A673 (cell line): ENCODE results near the gene MAN2B2. TPM values are rescaled to one million over a fixed set of nuclear protein-coding genes. Genes with fewer than 3 reads are reported as not detected.

ENCODE experiments used
- BruUV-seq: library from RNA; stranded (reverse); fragments of 400-500 nt; replicated peaks from 2 replicates; lab custom pipeline; 2021; lab: Mats Ljungman, UMichigan
- CTCF ChIA-PET: fragments of 300-600 bp; sonication (Branson Sonifier 250); formaldehyde crosslinking; loops from one replicate; lab custom pipeline; 2022; ENCODE audit warnings: antibody characterized with exemption; lab: Charles Lee
- POLR2A ChIA-PET: fragments of 300-600 bp; sonication (Branson Sonifier 250); formaldehyde crosslinking; loops from one replicate; lab custom pipeline; 2022; ENCODE audit warnings: antibody characterized with exemption; ENCODE audit not compliant: low non-redundant PET; lab: Charles Lee
- DNase-seq: peaks from one replicate; pipeline ENCODE4 v3.0.0-alpha.2; 2015; ENCODE audit warnings: low spot score
- H3K27ac ChIP-seq: fragments of 200-600 bp; sonication (generic); 2 replicates; pipeline ENCODE4 v1.5.1; 2016; ENCODE audit warnings: mixed run types, low read depth, mild to moderate bottlenecking, mixed read lengths, antibody characterized with exemption, low read length; ENCODE audit not compliant: poor library complexity, severe bottlenecking
- H3K27me3 ChIP-seq: fragments of 200-600 bp; sonication (generic); replicated peaks from 2 replicates; pipeline ENCODE4 v1.6.1; 2017; ENCODE audit warnings: mixed run types, low read depth, mild to moderate bottlenecking, mixed read lengths, antibody characterized with exemption, low read length; ENCODE audit not compliant: insufficient read depth, poor library complexity
- H3K36me3 ChIP-seq: fragments of 200-600 bp; sonication (generic); 2 replicates; pipeline ENCODE4 v1.6.1; 2016; ENCODE audit warnings: mixed run types, mild to moderate bottlenecking, mixed read lengths, antibody characterized with exemption, low read length; ENCODE audit not compliant: insufficient read depth, poor library complexity, severe bottlenecking
- H3K4me1 ChIP-seq: fragments of 200-600 bp; sonication (generic); 2 replicates; pipeline ENCODE4 v1.6.1; 2017; ENCODE audit warnings: mixed run types, mild to moderate bottlenecking, mixed read lengths, antibody characterized with exemption, low read length; ENCODE audit not compliant: insufficient read depth, poor library complexity, severe bottlenecking
- H3K4me3 ChIP-seq: fragments of 200-600 bp; sonication (generic); 2 replicates; pipeline ENCODE4 v1.5.1; 2016; ENCODE audit warnings: low read depth, mixed run types, mild to moderate bottlenecking, mixed read lengths, low read length; ENCODE audit not compliant: poor library complexity, severe bottlenecking
- H3K9me3 ChIP-seq: fragments of 200-600 bp; sonication (generic); 2 replicates; pipeline ENCODE4 v1.6.1; 2016; ENCODE audit warnings: mixed run types, low read depth, mild to moderate bottlenecking, mixed read lengths, antibody characterized with exemption, low read length; ENCODE audit not compliant: poor library complexity, severe bottlenecking
- CTCF ChIP-seq: fragments of 300-800, 200-600 bp; sonication (generic); conservative IDR thresholded peaks from 2 replicates; pipeline ENCODE4 v1.5.1; 2017; ENCODE audit warnings: low read depth, mild to moderate bottlenecking, antibody characterized with exemption, low read length, moderate library complexity, mixed read lengths
- EZH2 ChIP-seq: fragments of 200-600 bp; sonication (generic); IDR thresholded peaks from 2 replicates; pipeline ENCODE4 v1.6.1; 2017; ENCODE audit warnings: borderline replicate concordance, low read depth, mild to moderate bottlenecking, mixed read lengths, antibody characterized with exemption, low read length; ENCODE audit not compliant: poor library complexity, severe bottlenecking
- intact Hi-C: fragments of 100-400 bp; cut with micrococcal nuclease; formaldehyde crosslinking; loops from one replicate; pipeline ENCODE4 v1.10.0; 2022; ENCODE audit not compliant: unreplicated experiment
- total RNA-seq: library from RNA; stranded (reverse); gene quantifications from 2 replicates; pipeline ENCODE4 v1.2.3, GENCODE V29; 2021

MAN2B2 gene
- total RNA-seq, 1 experiment from 2014 or later: 14.9 TPM

DNA sequence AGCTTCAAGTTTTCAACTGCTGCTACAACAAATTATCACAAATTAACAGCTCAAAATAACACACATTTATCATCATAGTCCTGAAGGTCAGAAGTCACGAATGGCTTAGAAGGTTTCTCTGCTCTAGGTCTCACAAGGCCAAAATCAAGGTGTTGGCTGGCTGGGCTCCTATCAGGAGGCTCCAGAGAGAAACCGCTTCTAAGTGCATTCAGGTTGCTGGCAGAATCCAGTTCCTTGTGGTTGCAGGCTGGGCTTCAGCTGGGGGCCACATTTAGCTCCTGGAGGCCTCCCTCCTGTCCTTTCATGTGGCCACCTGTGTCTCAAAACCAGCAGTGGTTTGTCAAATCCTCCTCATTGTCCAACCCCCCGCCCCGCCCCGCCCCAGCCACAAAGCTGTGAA lies 80.9 kb downstream of the MAN2B2 start:
- TF ChIP-seq CTCF: no peak
- no peak for TF ChIP-seq EZH2
- no peak overlapping the region for H3K27ac ChIP-seq
- no peak overlapping the region for H3K4me3 ChIP-seq
- ChIA-PET POLR2A (no interaction called here), CTCF (interaction anchor here (0.6 kb wide), 1 partner anchor 9 kb away, joined by 5 read pairs; no protein-coding TSS in a partner anchor)
- intact Hi-C loops: no loop called here
- H3K27me3 ChIP-seq: no peaks in the 10 kb centered on the region
- no peaks in the 10 kb centered on the region for H3K4me1 ChIP-seq
- no peaks in the 10 kb centered on the region for H3K36me3 ChIP-seq
- no TSS peak for BruUV-seq
- H3K9me3 ChIP-seq: no peaks in the 10 kb centered on the region
- no peak for DNase-seq

DNA sequence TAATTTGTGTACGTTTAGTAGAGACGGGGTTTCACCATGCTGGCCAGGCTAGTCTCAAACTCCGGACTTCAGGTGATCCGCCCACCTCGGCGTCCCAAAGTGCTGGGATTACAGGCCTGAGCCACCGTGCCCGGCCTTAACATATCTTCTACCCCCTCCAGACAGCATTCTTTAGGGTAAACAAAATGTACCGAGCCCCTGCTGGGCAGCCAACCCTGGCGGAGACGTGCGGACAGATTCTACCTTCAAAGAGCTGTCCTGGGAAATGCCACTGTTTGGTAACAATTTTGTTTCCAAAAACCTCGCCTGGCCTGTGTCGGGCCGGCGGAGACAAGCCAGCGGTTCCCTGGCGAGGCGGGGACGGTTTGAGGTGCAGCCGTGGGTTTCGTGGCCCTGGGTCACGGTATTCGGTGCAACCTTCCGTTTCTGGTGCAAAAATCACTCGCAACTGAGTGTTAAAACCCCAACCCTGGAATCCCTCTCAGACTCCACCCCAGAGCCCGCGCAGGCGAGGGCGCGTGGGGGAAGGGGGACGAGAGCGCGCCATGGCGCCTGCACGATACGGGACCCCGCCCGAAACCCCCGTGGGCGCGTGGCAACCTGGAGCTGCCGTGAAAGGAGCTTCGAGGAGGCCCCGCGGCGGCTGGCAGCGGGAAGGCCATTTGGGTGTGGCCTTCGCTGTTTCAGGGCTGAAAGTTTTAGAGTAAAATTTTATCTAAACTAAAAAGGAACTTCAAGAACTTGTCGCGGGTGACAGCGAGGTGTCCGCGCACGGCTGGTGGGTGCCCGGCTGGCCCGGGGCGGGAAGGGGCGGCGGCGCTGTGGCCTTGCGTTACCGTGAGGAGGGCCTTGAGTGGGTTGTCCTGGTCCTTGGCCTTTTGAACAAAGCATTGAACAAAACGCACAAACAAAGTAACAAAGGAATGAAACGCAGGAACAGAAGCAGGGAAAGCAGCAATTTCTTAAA lies 82.5 kb downstream of the MAN2B2 start:
- H3K9me3 ChIP-seq: no peaks in the 10 kb centered on the region
- no peak overlapping the region for H3K4me3 ChIP-seq
- H3K4me1 ChIP-seq: no peaks in the 10 kb centered on the region
- POLR2A ChIA-PET: no interaction called here
- BruUV-seq: no TSS peak
- CTCF ChIA-PET: no interaction called here
- H3K27ac ChIP-seq: no peak overlapping the region
- H3K36me3 ChIP-seq: no peaks in the 10 kb centered on the region
- intact Hi-C loops: no loop called here
- DNase-seq: no peak
- no peaks in the 10 kb centered on the region for H3K27me3 ChIP-seq
- TF ChIP-seq CTCF: no peak
- TF ChIP-seq EZH2: no peak

DNA sequence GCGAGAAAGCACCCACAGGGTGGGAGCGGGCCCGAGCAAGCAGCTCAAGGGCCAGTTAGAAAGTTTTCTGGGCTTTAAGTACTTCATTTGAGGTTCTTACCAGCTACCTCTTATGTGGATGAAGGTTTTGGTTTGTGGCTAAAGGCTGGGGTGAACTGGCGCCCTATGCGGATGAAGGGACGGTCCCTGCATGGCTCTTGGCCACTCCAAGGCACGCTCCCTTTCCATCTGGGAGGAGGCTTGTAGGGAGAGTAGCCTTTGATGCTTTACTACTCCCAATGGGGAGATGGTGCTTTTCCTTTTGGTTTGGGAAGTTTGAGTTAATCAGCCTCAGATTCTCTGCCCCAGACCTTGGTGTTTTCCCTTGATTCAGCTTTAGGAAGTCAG lies 83.2 kb downstream of the MAN2B2 start:
- POLR2A ChIA-PET: interaction anchor here (0.7 kb wide), 1 partner anchor 24 kb away, joined by 3 read pairs; no protein-coding TSS in a partner anchor
- no peaks in the 10 kb centered on the region for H3K4me1 ChIP-seq
- DNase-seq: no peak
- TF ChIP-seq EZH2: no peak
- no peak for TF ChIP-seq CTCF
- H3K9me3 ChIP-seq: no peaks in the 10 kb centered on the region
- no TSS peak for BruUV-seq
- peaks cover 3% of the 10 kb centered on the region for H3K27me3 ChIP-seq
- no peak overlapping the region for H3K27ac ChIP-seq
- CTCF ChIA-PET: no interaction called here
- intact Hi-C loops: no loop called here
- H3K36me3 ChIP-seq: no peaks in the 10 kb centered on the region
- no peak overlapping the region for H3K4me3 ChIP-seq
